ENCODE measurements around the gene P2RY8.
"Not testable (repeated sequence)": the region's sequence is repeated elsewhere in the genome, so short reads cannot be mapped to it uniquely, and the experiment has no call there.

Gene P2RY8

GRCh38 chrX:1449036-1449822 is 87.8 kb downstream of the P2RY8 start:
- DNase-seq (ENCODE audit: extremely low read depth, low read depth): no peak
- TF ChIP-seq CTCF (IDR thresholded peaks at IDR 0.05; ENCODE audit: low read depth, low read length): no peak

GRCh38 chrX:1448573-1449001 is 88.4 kb downstream of the P2RY8 start:
- DNase-seq (ENCODE audit: extremely low read depth, low read depth): not testable (repeated sequence)

- DNase-seq (ENCODE audit: extremely low read depth, low read depth): not testable (repeated sequence)
These were observed 88.9 kb downstream of the P2RY8 start for GRCh38 chrX:1447969-1448572.

- DNase-seq (ENCODE audit: extremely low read depth, low read depth): not testable (repeated sequence)
These were observed 89.7 kb downstream of the P2RY8 start for GRCh38 chrX:1446984-1447968.

GRCh38 chrX:1444561-1445500 is 92.2 kb downstream of the P2RY8 start:
- no peak for TF ChIP-seq CTCF (IDR thresholded peaks at IDR 0.05; ENCODE audit: low read depth, low read length)
- no peak for DNase-seq (ENCODE audit: extremely low read depth, low read depth)

- TF ChIP-seq CTCF (IDR thresholded peaks at IDR 0.05; ENCODE audit: low read depth, low read length): no peak
- DNase-seq (ENCODE audit: extremely low read depth, low read depth): no peak
These were observed 93.4 kb downstream of the P2RY8 start for GRCh38 chrX:1443496-1444075.

GRCh38 chrX:1442724-1443367 is 94.1 kb downstream of the P2RY8 start:
- DNase-seq (ENCODE audit: extremely low read depth, low read depth): no peak
- TF ChIP-seq CTCF (IDR thresholded peaks at IDR 0.05; ENCODE audit: low read depth, low read length): no peak
